Stimulated activated CD8-positive, alpha-beta memory T cell treated with anti-CD3 and anti-CD28 coated beads, Interleukin-4, amount 100 ng/mL, for 48 hours (primary cell): ENCODE results near the gene BRCC3.
A peak's percentile ranks its signal among the peaks of the same experiment; 100 is the strongest.

Experiments
- DNase-seq: peaks from one replicate; pipeline ENCODE4 v3.0.0-alpha.2; 2020

Gene BRCC3

DNA sequence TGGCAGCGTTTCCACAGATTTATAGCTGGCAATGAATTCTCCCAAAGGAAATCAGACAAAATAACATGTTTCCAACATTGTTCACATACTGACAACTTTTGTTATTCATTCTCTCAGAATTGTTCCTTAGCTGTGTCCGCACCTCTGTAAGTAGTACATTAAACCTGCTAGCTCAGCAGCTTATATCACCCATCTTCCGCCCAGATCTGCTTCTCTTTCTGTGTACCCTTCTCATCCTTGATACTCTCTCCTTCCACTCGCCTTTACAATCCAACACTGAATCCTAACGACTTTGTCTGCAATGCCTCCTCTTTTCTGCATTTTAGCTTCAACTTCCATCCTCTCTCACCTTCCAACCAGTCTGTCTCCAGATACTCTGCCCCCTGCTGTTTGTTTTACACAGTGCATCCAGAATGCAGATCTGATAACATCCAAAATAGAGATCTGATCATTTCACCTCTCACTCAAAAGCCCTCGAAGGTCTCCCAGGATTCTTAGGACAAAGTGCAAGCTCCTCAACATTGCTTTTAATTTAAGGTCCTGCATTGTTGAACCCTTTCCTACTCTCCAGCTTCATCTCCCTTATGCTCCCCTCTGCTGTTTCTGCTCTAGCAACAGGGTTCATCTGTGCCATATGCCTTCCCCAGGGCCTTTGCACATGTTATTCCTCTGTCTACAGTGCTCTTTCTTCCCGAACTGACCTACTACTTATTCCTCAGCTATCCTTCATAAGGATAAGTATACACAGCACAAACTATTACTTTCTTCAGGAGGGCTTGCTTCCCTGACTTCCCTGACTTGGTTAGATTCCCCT, 77.6 kb downstream of the BRCC3 start:
- DNase-seq: peak; percentile 47

DNA sequence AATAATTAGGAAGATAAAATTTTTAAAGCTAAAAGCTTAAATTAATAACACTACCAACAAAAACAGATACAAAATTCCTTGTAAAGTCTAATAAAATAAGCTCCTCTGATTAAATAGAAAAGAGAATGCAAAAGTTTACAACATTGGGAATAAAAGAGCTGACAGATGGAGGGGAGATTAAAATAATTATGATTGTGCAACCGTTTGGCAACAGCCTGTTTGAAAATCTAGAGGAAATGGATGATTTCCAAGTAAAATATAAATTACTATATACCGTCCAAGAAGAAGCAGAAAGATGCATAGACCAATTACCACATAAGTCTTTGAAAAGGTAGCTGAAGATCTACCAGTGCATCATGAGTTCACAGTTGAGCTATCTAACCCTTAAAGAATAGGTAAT, 98.6 kb downstream of the BRCC3 start:
- DNase-seq: no peak
